ENCODE data around the gene AZGP1. TPM values are rescaled to one million over a fixed set of nuclear protein-coding genes. Genes with fewer than 3 reads are reported as not detected.
A peak's percentile ranks its signal among the peaks of the same experiment; 100 is the strongest.

The AZGP1 gene
- polyA plus RNA-seq, 1 of the 3 experiments (the other 2 are of a cell fraction): not detected

DNA sequence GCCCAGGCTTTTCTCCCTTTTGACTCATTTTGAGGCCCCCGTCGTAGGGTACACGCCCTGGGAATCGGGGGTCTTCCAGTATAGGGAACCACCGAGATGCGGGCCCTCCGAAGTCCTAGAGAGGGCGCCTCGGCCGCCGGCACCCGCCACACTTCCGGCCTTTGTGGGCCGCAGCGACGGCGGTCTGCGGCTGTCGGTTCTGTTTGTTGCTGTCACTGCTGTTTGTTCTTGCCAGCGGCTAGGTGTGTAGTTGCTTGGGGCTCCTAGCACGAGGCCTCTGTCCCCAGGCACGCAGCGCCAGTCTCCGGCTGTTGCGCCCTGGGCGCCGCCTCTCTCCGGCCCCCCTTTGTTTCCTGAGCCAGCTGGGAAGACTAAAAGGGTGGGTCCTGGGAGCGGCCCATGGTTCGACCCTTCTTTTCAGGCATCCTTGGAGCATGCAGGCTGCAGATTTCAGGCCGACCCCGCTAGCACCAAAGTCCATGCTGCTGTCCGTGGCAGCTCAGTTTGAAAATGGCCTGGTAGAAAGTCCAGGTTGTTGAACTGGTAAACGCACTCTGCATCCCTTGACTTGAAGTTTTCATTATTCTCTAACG is 21.8 kb upstream of the AZGP1 start:
- H3K9ac ChIP-seq: no peak overlapping the region
- ChIA-PET POLR2A (interaction anchor here (0.6 to 2.2 kb wide), 3 partner anchors 19 to 91 kb away, joined by 3 to 21 read pairs (median 3); partner anchors contain the start of gene ZKSCAN1), CTCF (interaction anchor here (0.6 to 5.7 kb wide), 6 partner anchors 11 to 505 kb away, joined by 3 to 60 read pairs (median 4); partner anchors contain the start of gene ZSCAN21)
- H3F3A ChIP-seq (replicated peaks; ENCODE audit: insufficient read depth): no peaks in the 10 kb centered on the region
- H3K27ac ChIP-seq (ENCODE audit: low read depth in 2 of 2, low read length in 1 of 2): no peak overlapping the region
- TF ChIP-seq TAF1 (IDR thresholded peaks at IDR 0.05; ENCODE audit: borderline replicate concordance, low read depth, low read length) (peak; percentile 44; the same call in 1 of the 2 replicates), SMC3 (IDR thresholded peaks at IDR 0.05; ENCODE audit: low read depth, low read length) (no peak)
- H3K27me3 ChIP-seq (ENCODE audit: insufficient read depth): peaks cover 7% of the 10 kb centered on the region; the same call in 1 of the 2 replicates
- peak; percentile 82 for DNase-seq
- peak overlapping the region in 1 of 2 experiments; percentile 2; a peak in 1 of 4 replicates for H3K4me3 ChIP-seq (ENCODE audit: low read depth in 2 of 2, low read length in 1 of 2)
- no peak overlapping the region for H3K4me2 ChIP-seq
- peak overlapping the region; percentile 63; the same call in 1 of the 2 replicates for H2AFZ ChIP-seq (ENCODE audit: low read depth)
- H3K9me3 ChIP-seq: no peaks in the 10 kb centered on the region
- H3K9me2 ChIP-seq: no peaks in the 10 kb centered on the region
- H3K36me3 ChIP-seq (replicated peaks in 1 of 2; ENCODE audit: control insufficient read depth in 1 of 2, insufficient read depth in 2 of 2, low read length in 1 of 2): no peaks in the 10 kb centered on the region
- H3K4me1 ChIP-seq (ENCODE audit: control insufficient read depth in 1 of 2, insufficient read depth in 2 of 2, low read depth in 1 of 2, low read length in 1 of 2): no peaks in the 10 kb centered on the region; a peak in 1 of 4 replicates
- 47% methylated on average over 33 of the region's 35 CpGs for WGBS (ENCODE audit: low lambda C conversion rate)
- no peaks in the 10 kb centered on the region for H4K20me1 ChIP-seq (ENCODE audit: insufficient read depth)
- H3K79me2 ChIP-seq (ENCODE audit: insufficient read depth): no peaks in the 10 kb centered on the region

- H3K9me2 ChIP-seq: no peaks in the 10 kb centered on the region
- H3K4me2 ChIP-seq: no peak overlapping the region
- H3K27me3 ChIP-seq (ENCODE audit: insufficient read depth): peaks cover 7% of the 10 kb centered on the region; the same call in 1 of the 2 replicates
- POLR2A ChIA-PET: interaction anchor here (1.0 to 2.2 kb wide), 2 partner anchors 19 to 91 kb away, joined by 3 to 21 read pairs; partner anchors contain the start of gene ZKSCAN1
- no peaks in the 10 kb centered on the region for H3K36me3 ChIP-seq (replicated peaks in 1 of 2; ENCODE audit: control insufficient read depth in 1 of 2, insufficient read depth in 2 of 2, low read length in 1 of 2)
- H3K27ac ChIP-seq (ENCODE audit: low read depth in 2 of 2, low read length in 1 of 2): no peak overlapping the region
- no peak overlapping the region for H3K9ac ChIP-seq
- DNase-seq: no peak
- CTCF ChIA-PET: interaction anchor here (0.6 to 5.7 kb wide), 9 partner anchors 11 to 506 kb away, joined by 4 to 60 read pairs (median 5); partner anchors contain the start of genes GJC3 and ZSCAN21
- no peaks in the 10 kb centered on the region for H3F3A ChIP-seq (replicated peaks; ENCODE audit: insufficient read depth)
- H4K20me1 ChIP-seq (ENCODE audit: insufficient read depth): no peaks in the 10 kb centered on the region
- H3K4me3 ChIP-seq (ENCODE audit: low read depth in 2 of 2, low read length in 1 of 2): no peak overlapping the region
- 72% methylated on average over 15 of the region's 15 CpGs for WGBS (ENCODE audit: low lambda C conversion rate)
- no peaks in the 10 kb centered on the region for H3K9me3 ChIP-seq
- peak overlapping the region; percentile 63; the same call in 1 of the 2 replicates for H2AFZ ChIP-seq (ENCODE audit: low read depth)
- TF ChIP-seq JUND (IDR thresholded peaks at IDR 0.05) (no peak), MEF2A (IDR thresholded peaks at IDR 0.05; ENCODE audit: borderline replicate concordance, low read depth) (no peak), POLR2AphosphoS5 (IDR thresholded peaks at IDR 0.05; ENCODE audit: low read depth, low read length) (no peak), MXI1 (IDR thresholded peaks at IDR 0.05; ENCODE audit: low read depth, low read length) (no peak), GATA2 (CRISPR knock-in tag; IDR thresholded peaks at IDR 0.05) (no peak), PBX3 (IDR thresholded peaks at IDR 0.05) (no peak), USF1 (IDR thresholded peaks at IDR 0.05; ENCODE audit: borderline replicate concordance, low read depth) (no peak), REST (IDR thresholded peaks at IDR 0.05; ENCODE audit: low read depth, low read length) (no peak), YY1 (IDR thresholded peaks at IDR 0.05; ENCODE audit: low read depth) (no peak), FOSL2 (IDR thresholded peaks at IDR 0.05; ENCODE audit: borderline replicate concordance, low read depth) (no peak), RCOR1 (IDR thresholded peaks at IDR 0.05; ENCODE audit: low read length) (no peak), RFX5 (IDR thresholded peaks at IDR 0.05; ENCODE audit: low read length) (no peak)
- no peaks in the 10 kb centered on the region; a peak in 1 of 4 replicates for H3K4me1 ChIP-seq (ENCODE audit: control insufficient read depth in 1 of 2, insufficient read depth in 2 of 2, low read depth in 1 of 2, low read length in 1 of 2)
- H3K79me2 ChIP-seq (ENCODE audit: insufficient read depth): no peaks in the 10 kb centered on the region
Observed at GRCh38 chr7:99996755-99997544, 21.1 kb upstream of the AZGP1 start.

Measured in SK-N-SH (cell line).